ENCODE results near the gene OSBPL5.
"Not testable (repeated sequence)": the region's sequence is repeated elsewhere in the genome, so short reads cannot be mapped to it uniquely, and the experiment has no call there.

The OSBPL5 gene

DNA sequence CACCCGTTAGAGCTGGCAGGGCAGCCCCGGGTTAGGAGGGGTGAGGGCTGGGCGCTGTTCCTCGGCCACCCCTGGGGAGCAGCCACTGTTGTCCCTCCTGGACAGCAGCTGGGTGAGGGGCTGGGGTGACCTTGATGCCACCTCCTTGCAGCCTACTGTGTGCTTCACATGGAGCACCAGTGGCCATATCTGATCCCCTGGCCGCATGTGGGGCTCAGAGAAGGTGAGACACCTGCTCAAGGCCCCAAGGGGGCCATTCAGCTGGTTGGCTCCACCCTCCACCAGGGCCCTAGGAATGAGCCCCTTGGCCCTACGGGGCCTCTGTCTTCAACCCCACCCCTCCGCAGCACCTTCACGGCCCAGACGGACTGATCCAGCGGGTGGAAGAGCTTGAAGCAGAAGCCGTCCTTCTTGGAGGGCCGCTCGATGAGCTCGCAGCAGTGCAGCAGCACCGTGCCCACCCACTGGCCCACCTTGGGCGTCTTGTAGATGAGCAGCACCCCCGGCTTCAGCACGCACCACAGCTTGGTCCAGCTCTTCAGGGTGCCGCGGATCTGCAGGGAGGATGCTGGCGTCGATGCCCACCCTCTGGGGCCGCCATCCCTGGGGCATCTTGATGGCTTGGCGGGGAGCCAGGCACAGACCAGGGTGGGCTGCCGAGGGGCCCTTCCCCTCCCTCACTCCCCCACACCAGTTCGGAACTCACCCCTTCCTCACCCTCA lies 44.9 kb downstream of the OSBPL5 start:
- DNase-seq (ENCODE audit: low spot score) = no peak

DNA sequence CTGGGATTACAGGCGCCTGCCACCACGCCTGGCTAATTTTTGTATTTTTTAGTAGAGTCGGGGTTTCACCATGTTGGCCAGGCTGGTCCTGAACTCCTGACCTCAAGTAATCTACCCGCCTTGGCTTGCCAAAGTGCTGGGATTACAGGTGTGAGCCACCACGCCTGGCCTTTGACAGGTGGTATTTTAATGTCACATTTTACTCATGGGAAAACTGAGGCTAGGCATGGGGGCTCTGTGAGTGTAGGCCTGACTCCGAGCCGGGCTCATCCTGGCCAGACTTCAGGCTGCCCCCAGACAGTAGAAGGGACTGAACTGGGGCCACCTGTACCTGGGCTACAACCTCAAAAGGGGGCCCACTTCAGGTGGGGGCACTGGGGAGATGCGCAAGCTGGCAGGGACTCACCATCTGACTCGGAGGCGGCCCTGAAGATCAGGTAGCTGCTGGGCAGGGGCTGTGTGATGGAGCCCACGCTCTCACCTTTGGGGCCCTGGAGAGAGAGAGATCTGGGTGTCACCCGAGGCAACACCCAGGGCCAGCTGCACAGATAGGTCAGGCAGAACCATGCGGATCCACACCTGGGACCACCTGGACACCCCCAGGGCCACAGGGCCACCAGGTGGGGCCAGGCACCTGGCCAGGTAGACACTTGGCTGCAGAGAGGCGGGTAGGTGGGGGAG lies 45.8 kb downstream of the OSBPL5 start:
- no peak for DNase-seq (ENCODE audit: low spot score)

DNA sequence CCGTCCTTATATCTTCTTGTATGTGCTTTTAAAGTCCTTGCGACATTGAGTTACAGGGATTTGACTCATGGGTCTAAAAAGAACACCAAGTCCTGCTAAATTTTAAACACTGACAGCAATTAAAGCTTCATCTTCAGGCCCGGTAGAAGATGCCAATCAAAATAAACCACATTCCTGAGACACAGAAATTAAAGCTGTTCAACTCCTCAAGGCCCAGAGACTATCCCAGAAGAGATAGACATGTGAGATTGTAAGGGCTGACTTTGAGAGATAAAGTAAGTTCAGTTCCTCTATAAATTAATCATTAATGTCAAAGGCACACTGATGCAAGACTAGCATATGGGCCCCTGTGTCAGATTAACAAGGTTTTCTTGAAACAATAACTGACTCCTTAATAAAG lies 49.8 kb downstream of the OSBPL5 start:
- DNase-seq (ENCODE audit: low spot score) = no peak

DNA sequence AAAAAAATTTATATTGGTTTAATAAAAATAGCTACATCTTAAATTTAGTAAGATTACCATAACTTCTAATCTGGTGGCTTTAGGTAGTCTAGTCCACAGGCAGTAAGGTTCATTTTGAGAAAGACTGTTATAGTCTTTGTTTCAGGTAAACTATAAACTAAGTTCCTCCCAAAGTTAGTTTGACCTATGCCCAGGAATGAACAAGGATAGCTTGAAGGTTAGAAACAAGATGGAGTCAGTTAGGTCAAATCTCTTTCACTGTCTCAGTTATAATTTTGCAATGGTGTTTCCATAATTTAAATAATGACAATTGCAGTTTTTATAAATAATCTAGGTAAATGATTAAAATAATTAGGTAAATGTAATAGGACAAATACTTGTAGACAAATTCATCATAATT lies 51.4 kb downstream of the OSBPL5 start:
- not testable (repeated sequence) for DNase-seq (ENCODE audit: low spot score)

GRCh38 chr11:3111919-3112690 lies 53.0 kb downstream of the OSBPL5 start:
- no peak for DNase-seq (ENCODE audit: low spot score)

DNA sequence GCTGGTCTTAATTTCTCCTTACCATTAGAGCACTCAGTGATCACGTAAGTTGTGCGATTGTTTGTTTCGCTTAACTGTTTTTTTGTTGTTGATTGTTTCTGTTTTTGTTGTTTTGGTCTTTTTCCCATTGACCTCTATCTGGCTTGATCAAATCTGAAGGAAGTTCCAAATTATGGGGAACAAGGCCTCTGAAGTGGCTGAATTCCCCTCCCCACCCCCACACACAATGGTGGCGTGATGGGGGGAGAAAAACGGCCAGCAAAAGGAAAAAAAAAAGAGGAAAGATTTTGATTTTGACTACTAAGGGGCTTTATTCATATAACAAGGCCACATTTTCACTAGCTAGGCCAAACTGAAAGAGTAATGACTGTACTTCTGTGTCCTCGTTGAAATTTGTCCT lies 53.6 kb downstream of the OSBPL5 start:
- DNase-seq (ENCODE audit: low spot score) = no peak

- peak; percentile 31 for DNase-seq (ENCODE audit: low spot score)
Measured at GRCh38 chr11:3109921-3110706, 55.0 kb downstream of the OSBPL5 start.

GRCh38 chr11:3109434-3109833 lies 55.7 kb downstream of the OSBPL5 start:
- DNase-seq (ENCODE audit: low spot score) = no peak

DNA sequence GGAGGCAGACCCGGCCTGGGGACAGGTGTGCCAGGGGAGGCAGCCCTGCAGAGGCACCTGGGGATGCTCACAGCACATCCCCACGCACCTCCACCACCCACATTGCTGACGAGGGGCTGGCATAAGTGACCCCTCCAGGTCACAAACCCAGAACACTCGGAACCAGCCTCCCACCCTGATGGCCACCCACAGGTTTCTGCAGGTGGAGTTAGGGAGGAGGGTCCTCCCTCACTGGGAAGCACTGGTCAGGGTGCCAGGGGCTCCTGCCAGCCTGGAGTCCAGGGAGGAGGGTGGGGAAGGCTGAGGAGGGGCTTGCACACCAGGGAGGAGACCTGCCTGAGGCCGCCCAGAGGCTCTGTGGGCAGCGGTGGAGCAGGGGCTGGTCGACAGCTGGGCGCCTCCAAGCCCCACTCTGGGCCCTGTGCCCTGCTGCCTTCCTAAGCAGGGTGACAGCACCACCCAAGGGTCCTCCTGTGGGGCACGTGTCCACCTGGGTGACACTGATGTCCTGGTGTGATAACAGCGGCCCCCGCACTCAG lies 56.9 kb downstream of the OSBPL5 start:
- DNase-seq (ENCODE audit: low spot score) = no peak

GRCh38 chr11:3107608-3108182 lies 57.4 kb downstream of the OSBPL5 start:
- no peak for DNase-seq (ENCODE audit: low spot score)

DNA sequence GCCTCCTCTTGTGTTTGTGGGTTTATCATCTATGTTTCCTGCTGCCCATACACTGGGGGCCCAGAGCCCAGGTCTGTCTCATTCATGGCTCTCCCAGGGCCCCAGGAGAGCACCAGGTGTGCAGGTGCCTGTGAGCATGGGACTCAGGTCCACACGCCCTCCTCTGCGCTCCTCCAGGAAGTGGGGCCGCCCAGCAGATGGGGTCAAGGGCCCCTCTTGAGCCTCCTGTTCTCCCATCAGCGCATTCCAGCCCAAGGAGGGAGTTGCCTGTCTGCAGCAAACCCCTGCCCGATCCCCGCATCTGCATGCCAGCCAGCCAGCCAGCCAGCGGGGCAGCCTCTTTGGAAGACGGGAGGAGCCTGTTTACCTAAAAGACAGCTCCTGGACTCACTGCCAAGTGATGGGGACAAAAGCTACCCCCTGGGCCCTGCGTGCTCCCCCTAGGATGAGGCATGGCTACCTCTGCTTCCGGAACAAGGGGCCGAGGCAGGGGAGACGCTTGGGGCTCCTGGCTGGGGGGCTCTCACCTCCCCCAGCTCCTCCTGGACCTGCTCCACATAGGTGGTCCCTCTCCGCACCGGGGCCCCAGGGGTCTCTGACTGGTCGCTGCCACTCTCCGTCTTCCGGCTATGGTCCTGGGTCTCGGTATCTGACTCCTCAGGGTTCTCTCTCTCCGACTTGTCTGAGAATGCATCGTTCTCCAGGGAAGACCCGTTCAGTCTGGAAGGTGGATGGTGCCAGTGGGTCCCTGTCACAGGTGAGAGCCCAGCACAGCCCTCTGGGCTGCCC lies 58.2 kb downstream of the OSBPL5 start:
- no peak for DNase-seq (ENCODE audit: low spot score)

- no peak for DNase-seq (ENCODE audit: low spot score)
Measured at GRCh38 chr11:3105791-3106735, 59.0 kb downstream of the OSBPL5 start.

DNA sequence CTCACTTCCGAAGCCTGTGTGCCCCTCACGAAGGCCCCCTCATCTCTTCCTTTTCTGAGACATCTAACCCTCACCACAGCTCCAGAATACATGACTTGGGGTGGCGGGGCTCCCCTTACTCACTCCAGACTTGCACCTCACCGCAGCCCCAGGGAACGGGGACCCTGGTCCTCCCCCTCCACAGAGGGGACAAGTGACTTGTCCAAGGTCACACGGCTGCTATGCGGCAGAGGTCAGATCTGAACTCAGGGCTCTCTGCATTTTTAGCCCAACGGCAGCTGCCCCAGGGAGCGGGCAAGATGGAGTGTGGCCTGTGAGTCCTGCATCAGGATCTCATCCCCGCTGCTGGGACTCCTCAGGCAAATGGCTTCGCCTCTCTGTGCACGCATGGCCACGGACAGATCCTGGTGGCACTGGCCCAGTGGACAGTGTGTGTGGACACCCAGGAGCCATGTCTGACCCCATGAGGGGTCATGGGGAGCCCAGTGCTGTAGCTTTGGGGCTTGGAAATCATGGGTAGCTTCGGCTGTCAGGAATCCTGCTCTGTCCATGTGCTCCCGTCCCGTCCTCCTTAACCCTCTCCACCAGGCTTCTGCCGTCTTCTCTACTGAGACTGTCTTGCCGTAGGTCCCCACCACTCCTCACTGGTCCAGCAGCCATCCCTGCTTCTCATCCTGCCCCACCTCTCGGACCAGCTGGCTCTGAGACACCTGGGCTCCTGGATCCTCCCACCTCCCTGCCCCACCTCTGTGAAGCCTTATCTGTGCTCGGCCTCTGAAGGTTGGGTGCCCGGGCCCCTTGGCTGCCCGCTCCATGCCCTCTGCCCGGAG lies 59.9 kb downstream of the OSBPL5 start:
- no peak for DNase-seq (ENCODE audit: low spot score)

DNA sequence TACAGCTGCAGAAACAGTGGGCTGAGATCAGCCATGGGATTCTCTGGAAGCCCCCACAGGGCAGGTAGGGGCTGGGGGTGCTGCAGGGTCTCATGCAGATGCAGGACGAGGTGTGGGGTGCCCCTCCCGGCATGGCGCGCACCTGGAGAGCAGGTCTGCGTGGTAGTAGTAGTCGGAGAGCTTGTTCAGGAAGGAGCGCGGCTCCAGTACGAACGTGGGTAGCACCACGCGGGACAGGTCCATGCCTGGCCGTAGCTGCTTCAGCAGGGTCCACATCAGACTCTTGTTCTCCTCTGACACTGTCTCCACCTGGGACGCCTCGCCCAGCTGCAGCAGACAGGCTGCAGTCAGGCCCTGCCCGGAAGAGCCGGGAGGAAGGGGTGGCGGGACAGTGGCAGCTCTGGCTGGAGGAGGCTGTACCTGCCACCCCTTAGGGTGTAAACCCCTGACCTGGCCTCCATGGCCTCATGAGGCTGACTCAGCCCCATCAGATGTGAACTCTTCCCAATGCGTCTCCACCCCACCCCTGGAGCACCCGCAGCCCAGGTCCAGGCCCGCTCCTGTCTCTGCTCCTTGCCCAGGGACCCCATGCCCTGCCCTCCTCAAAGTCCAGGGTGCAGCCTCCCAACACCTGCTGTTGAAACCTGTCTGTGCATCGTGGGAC lies 60.9 kb downstream of the OSBPL5 start:
- DNase-seq (ENCODE audit: low spot score) = no peak

DNA sequence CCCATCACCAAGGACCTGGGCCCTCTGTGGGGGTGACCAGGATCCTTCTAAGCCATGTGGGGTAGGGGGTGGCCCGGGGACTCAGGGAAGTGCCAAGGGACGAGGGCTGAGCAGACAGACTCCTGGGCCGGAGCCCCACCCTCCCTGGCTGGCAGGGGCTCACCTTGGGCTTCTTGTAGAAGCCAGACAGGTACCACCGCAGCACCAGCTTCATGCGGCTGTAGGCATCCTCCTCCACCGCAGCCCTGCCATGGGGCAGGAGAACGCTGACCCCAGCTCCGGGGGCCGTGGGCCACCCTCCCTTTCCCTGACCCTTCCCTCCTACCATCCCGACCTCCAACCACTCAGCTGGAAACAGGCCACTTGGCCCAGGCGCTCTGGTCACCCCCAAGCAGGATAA lies 62.0 kb downstream of the OSBPL5 start:
- DNase-seq (ENCODE audit: low spot score) = no peak

- no peak for DNase-seq (ENCODE audit: low spot score)
Measured at GRCh38 chr11:3102641-3102921, 62.5 kb downstream of the OSBPL5 start.

DNA sequence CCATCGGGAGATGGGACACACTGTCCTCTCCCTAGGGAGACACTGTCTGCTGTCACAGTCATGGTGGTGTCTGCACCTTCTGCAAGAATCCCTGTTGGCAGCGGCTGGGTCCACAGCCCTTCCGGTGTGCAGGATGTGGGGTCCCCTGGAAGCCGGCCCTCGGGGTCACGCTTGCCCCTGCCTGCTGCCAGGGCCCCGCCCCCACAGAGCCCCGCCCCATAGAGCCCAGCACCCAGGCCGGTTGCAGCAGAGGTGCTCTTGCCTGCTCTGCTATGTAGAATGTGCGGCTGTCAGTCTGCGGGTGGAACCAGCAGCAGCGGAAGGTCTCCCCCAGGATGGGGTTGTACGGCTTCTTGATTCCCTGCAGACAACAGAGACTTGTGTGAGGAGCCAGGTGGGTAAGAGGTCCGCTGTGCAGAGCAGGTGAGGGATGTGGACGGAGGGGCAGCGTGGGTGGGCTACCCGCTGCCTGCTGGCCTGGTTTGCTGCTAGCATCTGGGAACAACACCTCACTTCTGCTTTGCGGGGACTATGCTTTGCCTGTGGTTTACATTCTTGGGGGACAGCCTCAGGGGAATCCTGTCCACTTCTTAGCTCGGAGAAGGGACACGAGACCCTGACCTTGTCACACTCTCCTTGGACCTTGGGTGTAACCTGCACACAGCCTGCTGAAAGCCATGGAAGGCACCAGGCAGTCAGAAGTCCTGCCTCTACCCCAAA lies 63.0 kb downstream of the OSBPL5 start:
- DNase-seq (ENCODE audit: low spot score) = no peak

DNA sequence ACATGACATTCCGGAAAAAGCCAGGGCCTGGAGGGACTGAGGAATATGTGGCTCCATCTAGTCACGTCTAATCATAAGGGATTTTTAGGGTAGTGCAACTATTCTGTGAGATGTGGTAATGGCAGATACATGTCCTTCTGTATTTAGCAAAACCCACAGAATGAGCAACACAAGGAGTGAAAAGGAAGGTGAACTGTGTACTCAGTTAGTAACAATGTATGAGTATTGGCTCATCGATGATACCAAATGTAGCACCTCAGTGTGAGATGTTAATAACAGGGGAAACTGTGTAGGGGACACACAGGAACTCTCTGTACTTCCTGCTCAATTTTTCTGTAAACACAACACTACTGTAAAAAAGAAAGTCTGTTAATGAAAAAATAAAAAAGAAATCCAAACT lies 65.9 kb downstream of the OSBPL5 start:
- DNase-seq (ENCODE audit: low spot score) = no peak

Measured in RKO (cell line).